K562 (cell line): Measurements from ENCODE around the gene GPR42. TPM values are rescaled to one million over a fixed set of nuclear protein-coding genes. Genes with fewer than 3 reads are reported as not detected.

Source experiments
- CBFA2T3 ChIP-seq: fragments of 450-650 bp; IDR thresholded peaks from 2 replicates; pipeline ENCODE4 v1.6.1; 2017
- KDM1A ChIP-seq, 2 experiments: fragments of 450-650 bp; IDR thresholded peaks; 2 replicates each; pipeline ENCODE4 v1.6.1; 2016; ENCODE audit warnings: mild to moderate bottlenecking in 2 of 2
- LCOR ChIP-seq: sonication (generic); formaldehyde crosslinking; IDR thresholded peaks from 2 replicates; pipeline ENCODE4 v1.8.0; 2022; ENCODE audit warnings: mild to moderate bottlenecking, missing genetic modification reagents
- MXI1 ChIP-seq: IDR thresholded peaks from 2 replicates; pipeline ENCODE4 v1.6.1; 2011; ENCODE audit warnings: low read depth, mild to moderate bottlenecking, improper control_type of control experiment, low read length
- NFIC ChIP-seq: fragments of 450-650 bp; IDR thresholded peaks from 2 replicates; pipeline ENCODE4 v1.6.1; 2017; ENCODE audit warnings: mild to moderate bottlenecking, inconsistent platforms
- NKRF ChIP-seq: fragments of 450-650 bp; IDR thresholded peaks from 2 replicates; pipeline ENCODE4 v1.6.1; 2016; ENCODE audit warnings: borderline replicate concordance
- POLR2G ChIP-seq: fragments of 200-400 bp; formaldehyde crosslinking; IDR thresholded peaks from 2 replicates; pipeline ENCODE4 v1.6.1; 2017; ENCODE audit warnings: low read depth, mild to moderate bottlenecking, antibody characterized with exemption, low read length, moderate library complexity
- RBM14 ChIP-seq: fragments of 200-400 bp; formaldehyde crosslinking; IDR thresholded peaks from 2 replicates; pipeline ENCODE4 v1.6.1; 2018; ENCODE audit warnings: low read depth, mild to moderate bottlenecking, low read length, moderate library complexity, borderline replicate concordance; ENCODE audit not compliant: insufficient read depth
- SIRT6 ChIP-seq: IDR thresholded peaks from one replicate; pipeline ENCODE4 v1.6.1; 2012; ENCODE audit warnings: low read depth, mild to moderate bottlenecking, control low read depth, inconsistent platforms, low read length, moderate library complexity
- SMAD1 ChIP-seq: fragments of 150-350 bp; IDR thresholded peaks from 2 replicates; pipeline ENCODE4 v1.6.1; 2014; ENCODE audit warnings: low read length, low read depth; ENCODE audit not compliant: partially characterized antibody
- SMARCE1 ChIP-seq: fragments of 450-650 bp; IDR thresholded peaks from 2 replicates; pipeline ENCODE4 v1.7.1; 2016; ENCODE audit warnings: mild to moderate bottlenecking
- SP2 ChIP-seq: IDR thresholded peaks from 2 replicates; pipeline ENCODE4 v1.6.1; 2011; ENCODE audit warnings: mild to moderate bottlenecking, low read depth, low read length, moderate library complexity; ENCODE audit not compliant: poor library complexity, severe bottlenecking; ENCODE audit errors: extremely low read depth
- SUPT5H ChIP-seq: fragments of 450-650 bp; IDR thresholded peaks from 2 replicates; pipeline ENCODE4 v1.6.1; 2016
- TRIM28 ChIP-seq: fragments of 450-650 bp; IDR thresholded peaks from 2 replicates; pipeline ENCODE4 v1.6.1; 2017
- ZBTB7A ChIP-seq: IDR thresholded peaks from 2 replicates; pipeline ENCODE4 v1.6.1; 2011; ENCODE audit warnings: low read depth, mild to moderate bottlenecking, low read length, moderate library complexity, borderline replicate concordance; ENCODE audit not compliant: control insufficient read depth
- ZNF408 ChIP-seq: fragments of 250-450 bp; sonication (Bioruptor Pico); IDR thresholded peaks from 2 replicates; pipeline ENCODE4 v1.4.0; 2020; ENCODE audit warnings: low read depth, mild to moderate bottlenecking, moderate library complexity
- ZNF77 ChIP-seq: fragments of 250-450 bp; sonication (Bioruptor Pico); IDR thresholded peaks from 2 replicates; pipeline ENCODE4 v1.5.0; 2020
- ZNF79 ChIP-seq: fragments of 250-450 bp; sonication (Bioruptor Pico); IDR thresholded peaks from 2 replicates; pipeline ENCODE4 v1.4.0; 2020; ENCODE audit warnings: low read depth, mild to moderate bottlenecking, moderate library complexity
- polyA plus RNA-seq, 8 experiments: library from polyadenylated mRNA; depleted of rRNA in 4 of 8; stranded (reverse) in 5 of 8; unstranded in 3 of 8; fragments of >200 nt; fragmentation: Nextera tagmentation in 2 of 8; fragmentation: Illumina TruSeq in 1 of 8; extraction: Ambion mirVana in 2 of 8; extraction: Trizol in 1 of 8; gene quantifications; 2 replicates each; pipeline versions ENCODE4 v1.2.1 to v1.2.3, GENCODE V29; 2011 to 2014; ENCODE audit warnings: inconsistent platforms in 1 of 8, missing spikeins in 1 of 8
- total RNA-seq, 7 experiments: library from RNA; depleted of rRNA in 6 of 7; stranded (reverse); fragments of >200 nt in 6 of 7; fragmentation: Illumina TruSeq in 2 of 7; extraction: Trizol in 2 of 7; gene quantifications; 2 replicates each; pipeline versions ENCODE4 v1.2.1 to v1.2.3, GENCODE V29; 2011 to 2021; ENCODE audit warnings: low replicate concordance in 1 of 7
- TF ChIP-seq, protein P1 (sequence below), 2 experiments: IDR thresholded peaks; 2 replicates each; pipeline ENCODE4 v1.6.1; 2011; ENCODE audit warnings: borderline replicate concordance in 1 of 2, control low read depth in 1 of 2, low read depth in 1 of 2, low read length in 1 of 2, mild to moderate bottlenecking in 1 of 2, mixed read lengths in 1 of 2, moderate library complexity in 1 of 2; ENCODE audit not compliant: insufficient read depth in 1 of 2, insufficient read length in 1 of 2, poor library complexity in 1 of 2, severe bottlenecking in 1 of 2; ENCODE audit errors: extremely low read depth in 1 of 2
- TF ChIP-seq, protein P2 (sequence below): conservative IDR thresholded peaks from 2 replicates; pipeline ENCODE4 v1.6.1; 2011; ENCODE audit warnings: low read depth, mild to moderate bottlenecking, low read length; ENCODE audit not compliant: control insufficient read depth
- TF ChIP-seq, protein P3 (sequence below): fragments of 450-650 bp; IDR thresholded peaks from 2 replicates; pipeline ENCODE4 v1.7.1; 2018; ENCODE audit warnings: mild to moderate bottlenecking, low read depth; ENCODE audit not compliant: partially characterized antibody

The GPR42 gene
- total and polyA plus RNA-seq, 9 of the 15 experiments (the other 6 are each of a cell fraction or from before 2014, with no cell fraction given), result not detected

- TF ChIP-seq NFIC (no peak), RBM14 (no peak), POLR2G (no peak), SP2 (no peak), SUPT5H (no peak), CBFA2T3 (no peak), ZNF77 (CRISPR knock-in tag) (no peak), ZNF79 (CRISPR knock-in tag) (no peak), SMAD1 (no peak), SIRT6 (no peak), TRIM28 (no peak), MXI1 (no peak), SMARCE1 (no peak), KDM1A (IDR thresholded peaks at IDR 0.05) (no peak), ZNF408 (CRISPR knock-in tag) (no peak), LCOR (CRISPR knock-in tag) (no peak), ZBTB7A (no peak), NKRF (peak; percentile 70; the same call in 1 of the 2 replicates)
- TF ChIP-seq, protein P1, sequence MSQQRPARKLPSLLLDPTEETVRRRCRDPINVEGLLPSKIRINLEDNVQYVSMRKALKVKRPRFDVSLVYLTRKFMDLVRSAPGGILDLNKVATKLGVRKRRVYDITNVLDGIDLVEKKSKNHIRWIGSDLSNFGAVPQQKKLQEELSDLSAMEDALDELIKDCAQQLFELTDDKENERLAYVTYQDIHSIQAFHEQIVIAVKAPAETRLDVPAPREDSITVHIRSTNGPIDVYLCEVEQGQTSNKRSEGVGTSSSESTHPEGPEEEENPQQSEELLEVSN (IDR thresholded peaks at IDR 0.05; ENCODE audit: borderline replicate concordance in 1 of 2, extremely low read depth in 1 of 2, insufficient read depth in 1 of 2, insufficient read length in 1 of 2, low read depth in 1 of 2, low read length in 1 of 2, poor library complexity in 1 of 2, severe bottlenecking in 1 of 2), result no peak
- TF ChIP-seq, protein P2, sequence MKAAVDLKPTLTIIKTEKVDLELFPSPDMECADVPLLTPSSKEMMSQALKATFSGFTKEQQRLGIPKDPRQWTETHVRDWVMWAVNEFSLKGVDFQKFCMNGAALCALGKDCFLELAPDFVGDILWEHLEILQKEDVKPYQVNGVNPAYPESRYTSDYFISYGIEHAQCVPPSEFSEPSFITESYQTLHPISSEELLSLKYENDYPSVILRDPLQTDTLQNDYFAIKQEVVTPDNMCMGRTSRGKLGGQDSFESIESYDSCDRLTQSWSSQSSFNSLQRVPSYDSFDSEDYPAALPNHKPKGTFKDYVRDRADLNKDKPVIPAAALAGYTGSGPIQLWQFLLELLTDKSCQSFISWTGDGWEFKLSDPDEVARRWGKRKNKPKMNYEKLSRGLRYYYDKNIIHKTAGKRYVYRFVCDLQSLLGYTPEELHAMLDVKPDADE, result no peak
- TF ChIP-seq, protein P3, sequence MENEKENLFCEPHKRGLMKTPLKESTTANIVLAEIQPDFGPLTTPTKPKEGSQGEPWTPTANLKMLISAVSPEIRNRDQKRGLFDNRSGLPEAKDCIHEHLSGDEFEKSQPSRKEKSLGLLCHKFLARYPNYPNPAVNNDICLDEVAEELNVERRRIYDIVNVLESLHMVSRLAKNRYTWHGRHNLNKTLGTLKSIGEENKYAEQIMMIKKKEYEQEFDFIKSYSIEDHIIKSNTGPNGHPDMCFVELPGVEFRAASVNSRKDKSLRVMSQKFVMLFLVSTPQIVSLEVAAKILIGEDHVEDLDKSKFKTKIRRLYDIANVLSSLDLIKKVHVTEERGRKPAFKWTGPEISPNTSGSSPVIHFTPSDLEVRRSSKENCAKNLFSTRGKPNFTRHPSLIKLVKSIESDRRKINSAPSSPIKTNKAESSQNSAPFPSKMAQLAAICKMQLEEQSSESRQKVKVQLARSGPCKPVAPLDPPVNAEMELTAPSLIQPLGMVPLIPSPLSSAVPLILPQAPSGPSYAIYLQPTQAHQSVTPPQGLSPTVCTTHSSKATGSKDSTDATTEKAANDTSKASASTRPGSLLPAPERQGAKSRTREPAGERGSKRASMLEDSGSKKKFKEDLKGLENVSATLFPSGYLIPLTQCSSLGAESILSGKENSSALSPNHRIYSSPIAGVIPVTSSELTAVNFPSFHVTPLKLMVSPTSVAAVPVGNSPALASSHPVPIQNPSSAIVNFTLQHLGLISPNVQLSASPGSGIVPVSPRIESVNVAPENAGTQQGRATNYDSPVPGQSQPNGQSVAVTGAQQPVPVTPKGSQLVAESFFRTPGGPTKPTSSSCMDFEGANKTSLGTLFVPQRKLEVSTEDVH, result peak; percentile 17
Observed at GRCh38 chr19:35392742-35393715, 22.2 kb downstream of the GPR42 start (continued).
